22Rv1 (cell line): ENCODE data around the gene SLCO2B1.

Experiments used
- CTCF ChIP-seq: fragments of 450-650 bp; IDR thresholded peaks from 2 replicates; pipeline ENCODE4 v1.5.1; 2017; ENCODE audit warnings: mild to moderate bottlenecking
- ZFX ChIP-seq: fragments of 450-650 bp; IDR thresholded peaks from 2 replicates; pipeline ENCODE4 v1.6.1; 2017; ENCODE audit warnings: antibody characterized with exemption, borderline replicate concordance

GRCh38 chr11:75248924-75249256, 98.0 kb downstream of the SLCO2B1 start:
- TF ChIP-seq CTCF (peak; percentile 87), ZFX (no peak)
